NCI-H748 (cell line): ENCODE measurements around the gene ATRNL1.
A peak's percentile ranks its signal among the peaks of the same experiment; 100 is the strongest.
"Not testable (repeated sequence)": the region's sequence is repeated elsewhere in the genome, so short reads cannot be mapped to it uniquely, and the experiment has no call there.

Source experiments
- DNase-seq: peaks from one replicate; lab custom pipeline; 2025; ENCODE audit not compliant: unreplicated experiment; lab: John Stamatoyannopoulos, UW

The ATRNL1 gene

GRCh38 chr10:115173915-115174443 is 80.8 kb downstream of the ATRNL1 start:
- no peak for DNase-seq

- DNase-seq: not testable (repeated sequence)
These were observed 114.1 kb downstream of the ATRNL1 start for GRCh38 chr10:115207276-115207675.

- no peak for DNase-seq
These were observed 116.0 kb downstream of the ATRNL1 start for GRCh38 chr10:115209133-115209532.

GRCh38 chr10:115214829-115215228 is 121.7 kb downstream of the ATRNL1 start:
- no peak for DNase-seq

GRCh38 chr10:115219203-115219602 is 126.0 kb downstream of the ATRNL1 start:
- DNase-seq: no peak

GRCh38 chr10:115222039-115222438 is 128.9 kb downstream of the ATRNL1 start:
- DNase-seq: no peak

GRCh38 chr10:115239761-115240160 is 146.6 kb downstream of the ATRNL1 start:
- DNase-seq: no peak

- no peak for DNase-seq
These were observed 157.6 kb downstream of the ATRNL1 start for GRCh38 chr10:115250784-115251183.

GRCh38 chr10:115253765-115254164 is 160.6 kb downstream of the ATRNL1 start:
- DNase-seq: not testable (repeated sequence)

GRCh38 chr10:115272482-115272881 is 179.3 kb downstream of the ATRNL1 start:
- no peak for DNase-seq

GRCh38 chr10:115278294-115278693 is 185.1 kb downstream of the ATRNL1 start:
- DNase-seq: no peak

- no peak for DNase-seq
These were observed 202.1 kb downstream of the ATRNL1 start for GRCh38 chr10:115295213-115295805.

- no peak for DNase-seq
These were observed 206.9 kb downstream of the ATRNL1 start for GRCh38 chr10:115300080-115300479.

- not testable (repeated sequence) for DNase-seq
These were observed 226.5 kb downstream of the ATRNL1 start for GRCh38 chr10:115319669-115320068.

GRCh38 chr10:115321360-115321759 is 228.2 kb downstream of the ATRNL1 start:
- DNase-seq: no peak

GRCh38 chr10:115328331-115328730 is 235.2 kb downstream of the ATRNL1 start:
- DNase-seq: no peak

GRCh38 chr10:115335366-115335765 is 242.2 kb downstream of the ATRNL1 start:
- DNase-seq: no peak

GRCh38 chr10:115355162-115355760 is 262.1 kb downstream of the ATRNL1 start:
- peak; percentile 64 for DNase-seq

GRCh38 chr10:115367920-115368319 is 274.8 kb downstream of the ATRNL1 start:
- DNase-seq: not testable (repeated sequence)

- no peak for DNase-seq
These were observed 285.9 kb downstream of the ATRNL1 start for GRCh38 chr10:115379064-115379463.

- no peak for DNase-seq
These were observed 291.5 kb downstream of the ATRNL1 start for GRCh38 chr10:115384665-115385064.

- DNase-seq: no peak
These were observed 297.4 kb downstream of the ATRNL1 start for GRCh38 chr10:115390607-115391006.

- no peak for DNase-seq
These were observed 304.9 kb downstream of the ATRNL1 start for GRCh38 chr10:115398026-115398425.
